Measurements from ENCODE around the gene INTS14. TPM values are rescaled to one million over a fixed set of nuclear protein-coding genes. Genes with fewer than 3 reads are reported as not detected.
"Not testable (repeated sequence)": the region's sequence is repeated elsewhere in the genome, so short reads cannot be mapped to it uniquely, and the experiment has no call there.

INTS14 gene
- total RNA-seq, 4 donors from 2014 or later = 15.9 to 48.2 (median 28.5) TPM

DNA sequence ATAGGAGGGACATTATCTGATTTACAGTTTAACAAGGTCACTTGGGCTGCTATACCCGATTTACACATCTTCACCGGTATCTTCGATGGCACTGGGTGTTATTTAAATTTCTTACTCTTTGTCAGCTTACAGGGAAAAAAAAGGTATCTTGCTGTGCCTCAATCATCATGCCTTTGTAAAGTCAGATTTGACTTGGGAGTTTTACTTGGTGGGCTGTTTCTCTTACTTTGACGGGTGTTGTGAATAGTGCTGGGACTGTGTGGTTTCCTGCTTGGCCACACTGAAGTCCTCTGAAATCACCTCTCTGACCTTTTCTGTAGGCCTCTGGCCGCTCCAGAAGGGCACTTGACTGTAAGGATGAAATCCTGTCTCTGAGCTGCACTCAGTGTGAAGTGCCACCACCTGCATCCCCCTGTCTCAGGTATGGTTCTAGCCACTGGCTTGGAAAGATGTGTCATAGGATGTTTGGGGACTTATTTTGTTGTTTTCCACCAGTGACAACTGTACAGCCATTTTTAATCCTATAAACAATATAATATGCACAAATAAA is 7.7 kb upstream of the INTS14 start:
- intact Hi-C loops (cut with DNase I; ENCODE audit: low total_unique reads) = no loop called here
- Histone ChIP-seq H3K27ac (no peak overlapping the region), H3K36me3 (no peaks in the 10 kb centered on the region), H3K4me3 (no peak overlapping the region), H3K9me3 (no peaks in the 10 kb centered on the region), H3K4me1 (no peaks in the 10 kb centered on the region), H3K27me3 (no peaks in the 10 kb centered on the region)
- TF ChIP-seq POLR2A (IDR thresholded peaks at IDR 0.05) = no peak
- TF ChIP-seq, protein P1, sequence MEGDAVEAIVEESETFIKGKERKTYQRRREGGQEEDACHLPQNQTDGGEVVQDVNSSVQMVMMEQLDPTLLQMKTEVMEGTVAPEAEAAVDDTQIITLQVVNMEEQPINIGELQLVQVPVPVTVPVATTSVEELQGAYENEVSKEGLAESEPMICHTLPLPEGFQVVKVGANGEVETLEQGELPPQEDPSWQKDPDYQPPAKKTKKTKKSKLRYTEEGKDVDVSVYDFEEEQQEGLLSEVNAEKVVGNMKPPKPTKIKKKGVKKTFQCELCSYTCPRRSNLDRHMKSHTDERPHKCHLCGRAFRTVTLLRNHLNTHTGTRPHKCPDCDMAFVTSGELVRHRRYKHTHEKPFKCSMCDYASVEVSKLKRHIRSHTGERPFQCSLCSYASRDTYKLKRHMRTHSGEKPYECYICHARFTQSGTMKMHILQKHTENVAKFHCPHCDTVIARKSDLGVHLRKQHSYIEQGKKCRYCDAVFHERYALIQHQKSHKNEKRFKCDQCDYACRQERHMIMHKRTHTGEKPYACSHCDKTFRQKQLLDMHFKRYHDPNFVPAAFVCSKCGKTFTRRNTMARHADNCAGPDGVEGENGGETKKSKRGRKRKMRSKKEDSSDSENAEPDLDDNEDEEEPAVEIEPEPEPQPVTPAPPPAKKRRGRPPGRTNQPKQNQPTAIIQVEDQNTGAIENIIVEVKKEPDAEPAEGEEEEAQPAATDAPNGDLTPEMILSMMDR (IDR thresholded peaks at IDR 0.05) = no peak
- no peak for DNase-seq

DNA sequence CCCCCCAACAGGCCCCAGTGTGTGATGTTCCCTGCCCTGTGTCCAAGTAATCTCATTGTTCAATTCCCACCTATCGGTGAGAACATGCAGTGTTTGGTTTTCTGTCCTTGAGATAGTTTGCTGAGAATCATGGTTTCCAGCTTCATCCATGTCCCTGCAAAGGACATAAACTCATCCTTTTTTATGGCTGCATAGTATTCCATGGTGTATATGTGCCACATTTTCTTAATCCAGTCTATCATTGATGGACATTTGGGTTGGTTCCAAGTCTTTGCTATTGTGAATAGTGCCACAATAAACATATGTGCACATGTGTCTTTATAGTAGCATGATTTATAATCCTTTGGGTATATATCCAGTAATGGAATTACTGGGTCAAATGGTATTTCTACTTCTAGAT is 5.0 kb upstream of the INTS14 start:
- H3K4me1 ChIP-seq; H3K27me3 ChIP-seq; H3K4me3 ChIP-seq; DNase-seq; H3K9me3 ChIP-seq; H3K36me3 ChIP-seq; intact Hi-C loops (cut with DNase I; ENCODE audit: low total_unique reads); H3K27ac ChIP-seq: not testable (repeated sequence)

DNA sequence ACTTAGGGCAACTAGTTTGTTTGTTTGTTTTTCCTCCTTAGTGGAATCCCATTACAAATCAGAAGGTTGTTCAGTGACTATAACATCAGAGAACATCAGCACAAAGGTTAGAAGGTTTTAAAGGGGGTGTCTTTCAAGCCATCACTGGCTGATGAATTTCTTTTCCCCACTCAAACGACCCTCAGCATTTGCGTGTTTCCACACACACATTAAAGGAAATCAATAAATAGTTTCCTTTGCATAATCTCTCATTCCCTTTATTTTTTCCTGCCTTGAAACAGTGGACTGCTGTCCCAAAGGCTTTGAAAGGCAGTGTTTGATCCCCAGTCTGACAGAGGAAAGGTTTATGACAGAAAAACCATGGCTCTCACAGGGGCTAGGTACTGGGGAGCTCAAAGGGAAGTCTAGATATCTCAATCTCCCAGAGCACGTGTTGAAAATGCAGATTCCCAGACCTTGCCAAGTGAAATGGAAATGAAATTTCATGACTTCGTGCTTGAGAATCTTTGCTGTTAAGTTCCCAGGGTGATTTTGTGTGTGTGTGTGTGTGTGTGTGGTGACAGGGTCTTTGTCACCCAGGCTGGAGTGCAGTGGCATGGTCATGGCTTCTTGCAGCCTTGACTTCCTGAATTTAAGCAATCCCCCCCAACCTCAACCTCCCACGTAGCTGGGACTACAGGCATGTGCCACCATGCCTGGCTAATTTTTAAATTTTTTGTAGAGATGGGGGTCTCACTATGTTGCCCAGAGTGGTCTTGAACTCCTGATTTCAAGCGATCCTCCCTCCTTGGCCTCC is 2.2 kb upstream of the INTS14 start:
- DNase-seq = no peak
- peaks cover 5 to 8% of the 10 kb centered on the region in 2 donors for H3K4me1 ChIP-seq
- intact Hi-C loops (cut with DNase I; ENCODE audit: low total_unique reads) = no loop called here
- H3K9me3 ChIP-seq = no peaks in the 10 kb centered on the region
- H3K27me3 ChIP-seq = no peaks in the 10 kb centered on the region
- no peak overlapping the region for H3K4me3 ChIP-seq
- peak overlapping the region in 1 of 2 donors; percentile 93 for H3K27ac ChIP-seq
- TF ChIP-seq, protein P1 (IDR thresholded peaks at IDR 0.05) = no peak
- TF ChIP-seq POLR2A (IDR thresholded peaks at IDR 0.05) = no peak
- no peaks in the 10 kb centered on the region for H3K36me3 ChIP-seq

DNA sequence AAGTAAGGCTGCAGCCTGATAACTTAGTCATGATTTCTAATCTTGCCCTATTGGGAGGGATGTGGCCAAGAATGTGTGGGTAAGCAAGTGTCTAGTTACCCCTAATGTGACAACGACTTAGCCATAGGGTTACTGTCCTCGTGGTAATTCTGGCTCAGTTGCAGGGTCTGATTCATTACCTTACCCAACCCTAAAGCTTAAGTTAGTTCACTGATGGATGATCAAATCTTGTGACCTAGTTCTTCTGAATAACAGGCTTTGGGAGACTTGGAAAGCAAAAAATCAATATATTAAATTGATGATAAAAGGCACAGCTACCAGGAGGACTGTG is 1.6 kb upstream of the INTS14 start:
- intact Hi-C loops (cut with DNase I; ENCODE audit: low total_unique reads) = no loop called here
- no peaks in the 10 kb centered on the region for H3K36me3 ChIP-seq
- no peak overlapping the region for H3K4me3 ChIP-seq
- H3K9me3 ChIP-seq = no peaks in the 10 kb centered on the region
- no peak for TF ChIP-seq POLR2A (IDR thresholded peaks at IDR 0.05)
- TF ChIP-seq, protein P1 (IDR thresholded peaks at IDR 0.05) = no peak
- H3K4me1 ChIP-seq = peaks cover 5 to 8% of the 10 kb centered on the region in 2 donors
- peak overlapping the region in 1 of 2 donors; percentile 93 for H3K27ac ChIP-seq
- H3K27me3 ChIP-seq = no peaks in the 10 kb centered on the region
- DNase-seq = no peak

DNA sequence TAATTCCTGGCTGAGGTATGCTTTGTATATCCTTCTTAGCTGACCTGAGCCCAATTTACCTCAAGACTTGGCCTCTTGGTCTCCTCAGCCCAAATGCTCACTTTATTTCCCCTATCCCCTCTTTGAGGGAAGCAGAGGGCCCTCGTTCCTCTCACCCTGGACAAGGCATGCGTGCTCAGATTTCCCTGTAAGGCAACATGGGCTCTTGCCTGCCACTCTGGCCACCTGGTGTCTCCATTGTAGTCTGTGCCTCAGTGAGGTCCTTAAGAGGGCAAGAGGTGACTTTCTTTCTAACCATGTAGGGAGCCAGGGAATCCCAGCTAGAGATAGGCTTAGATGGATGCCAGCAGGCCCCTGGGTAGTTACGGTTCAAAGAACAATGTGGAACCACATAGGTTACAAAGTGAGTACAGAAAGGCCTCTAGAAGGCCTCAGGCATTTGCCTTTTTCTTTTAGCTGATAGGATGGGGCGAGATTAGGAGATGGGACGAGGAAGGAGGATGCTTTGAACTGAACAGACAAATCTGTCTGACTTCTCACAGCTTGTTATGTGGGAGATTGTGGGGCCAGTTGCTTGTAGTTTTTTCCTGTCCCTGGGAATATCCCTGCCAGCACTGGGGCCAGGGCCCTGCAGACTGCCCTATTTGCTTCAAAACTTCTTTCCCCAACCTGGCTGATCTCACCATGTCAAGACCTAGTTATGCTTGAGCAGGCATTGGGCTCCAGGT is 1.1 kb upstream of the INTS14 start:
- peak overlapping the region; percentile 90 to 93 for H3K27ac ChIP-seq
- intact Hi-C loops (cut with DNase I; ENCODE audit: low total_unique reads) = no loop called here

More for the DNA sequence above, 1.1 kb upstream of the INTS14 start:
- Histone ChIP-seq H3K36me3 (no peaks in the 10 kb centered on the region), H3K27me3 (no peaks in the 10 kb centered on the region), H3K9me3 (no peaks in the 10 kb centered on the region), H3K4me3 (peak overlapping the region; percentile 68 to 81), H3K4me1 (peaks cover 5 to 8% of the 10 kb centered on the region in 2 donors)
- TF ChIP-seq POLR2A (IDR thresholded peaks at IDR 0.05) = no peak
- TF ChIP-seq, protein P1 (IDR thresholded peaks at IDR 0.05) = no peak
- no peak for DNase-seq

Data from uterus (tissue), 4 donors.